ENCODE data around the gene CXCL16.

Gene CXCL16

DNA sequence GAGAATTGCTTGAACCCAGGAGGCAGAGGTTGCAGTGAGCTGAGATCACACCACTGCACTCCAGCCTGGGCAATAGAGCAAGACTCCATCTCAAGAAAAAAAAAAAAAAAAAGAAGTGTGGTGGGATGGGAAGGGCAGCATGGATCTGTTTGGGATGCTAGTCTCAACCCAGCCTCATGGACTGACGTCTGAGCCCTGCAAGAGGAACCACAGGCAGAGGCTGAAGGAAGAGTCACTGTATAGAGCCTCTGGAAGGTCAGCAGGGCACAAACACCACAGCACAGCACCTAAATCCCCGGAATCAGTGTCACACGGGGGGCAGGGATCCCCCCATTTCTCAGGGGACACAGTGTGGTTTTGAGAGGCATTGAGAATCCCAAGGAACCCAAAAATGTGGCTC, 10.9 kb upstream of the CXCL16 start:
- DNase-seq (ENCODE audit: low read depth), result no peak

DNA sequence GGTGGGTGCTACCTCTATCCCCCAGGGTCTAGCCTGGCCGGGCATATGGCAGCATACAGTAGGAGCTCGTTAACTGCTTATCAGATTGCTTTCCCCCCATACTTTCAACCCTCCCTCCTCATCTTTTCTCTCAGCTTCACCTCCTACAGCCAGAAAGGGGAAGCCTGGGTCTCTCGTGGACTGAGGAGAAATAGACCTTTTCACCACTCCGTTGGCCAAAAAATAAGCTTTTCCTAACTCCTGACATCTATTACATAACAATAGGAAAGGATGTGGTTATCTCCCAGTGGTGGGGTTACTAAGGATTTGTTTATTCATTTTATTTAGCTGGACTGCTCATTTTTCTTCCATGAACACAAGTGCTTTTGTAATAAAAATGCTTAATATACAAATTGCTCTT, 9.0 kb upstream of the CXCL16 start:
- no peak for DNase-seq (ENCODE audit: low read depth)

DNA sequence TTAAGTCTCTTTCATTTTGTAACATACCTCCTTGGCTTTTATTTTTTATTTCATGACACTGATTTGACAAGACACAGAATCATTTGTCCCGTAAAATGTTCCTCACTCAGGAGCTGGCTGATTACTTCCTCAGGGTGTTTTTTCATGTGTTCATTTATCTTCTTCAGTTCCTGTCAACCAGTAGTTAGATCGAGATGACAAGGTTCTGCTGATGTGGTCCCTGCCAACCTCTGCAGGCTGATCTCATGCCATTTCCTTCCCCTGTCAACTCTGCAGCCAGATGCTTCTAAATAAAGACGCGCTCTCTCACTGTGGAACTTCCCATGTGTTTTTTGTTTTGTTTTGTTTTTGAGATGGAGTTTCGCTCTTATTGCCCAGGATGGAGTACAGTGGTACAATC, 8.1 kb upstream of the CXCL16 start:
- DNase-seq (ENCODE audit: low read depth), result no peak

DNA sequence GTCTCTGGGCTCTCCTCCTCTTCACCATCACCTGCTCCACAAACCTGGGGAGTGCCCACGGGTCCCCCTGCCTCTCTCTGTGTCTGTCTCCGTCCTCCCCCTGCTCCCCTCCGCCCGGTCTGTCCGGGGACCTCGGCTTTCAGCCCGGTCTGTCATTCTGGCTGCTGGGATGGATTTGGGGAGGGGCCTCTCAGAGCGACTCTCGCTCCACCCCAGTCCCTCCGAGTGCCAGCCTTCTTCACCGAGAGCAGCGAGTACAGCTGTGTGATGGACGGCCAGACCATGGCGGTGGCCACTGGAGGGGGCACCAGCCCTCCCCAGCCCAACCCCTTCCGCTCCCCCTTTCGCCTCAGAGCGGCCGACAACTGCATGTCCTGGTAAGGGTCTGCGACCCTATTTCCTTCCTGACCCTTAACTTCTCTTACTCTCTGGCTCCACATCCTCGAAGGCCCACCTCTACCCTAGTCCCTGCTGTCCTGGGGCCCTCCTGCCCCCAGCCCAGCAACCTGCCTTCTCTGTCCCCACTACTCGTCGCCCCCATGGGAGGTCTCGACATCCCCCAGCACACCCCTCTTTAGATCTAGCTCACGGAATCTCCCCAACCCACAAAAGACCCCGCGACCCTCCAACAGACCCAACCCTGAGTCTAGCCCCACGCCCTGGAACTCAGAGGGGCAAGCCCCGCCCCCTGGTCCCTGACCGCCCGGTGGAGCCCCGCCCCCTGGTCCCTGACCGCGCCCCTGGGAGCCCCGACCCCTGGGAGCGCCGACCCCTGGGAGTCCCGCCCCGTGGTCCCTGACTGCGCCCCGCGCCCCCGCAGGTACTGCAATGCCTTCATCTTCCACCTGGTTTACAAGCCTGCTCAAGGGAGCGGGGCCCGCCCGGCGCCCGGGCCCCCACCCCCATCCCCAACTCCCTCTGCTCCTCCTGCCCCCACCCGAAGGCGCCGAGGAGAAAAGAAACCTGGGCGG, 5.6 kb upstream of the CXCL16 start:
- DNase-seq (ENCODE audit: low read depth), result no peak

DNA sequence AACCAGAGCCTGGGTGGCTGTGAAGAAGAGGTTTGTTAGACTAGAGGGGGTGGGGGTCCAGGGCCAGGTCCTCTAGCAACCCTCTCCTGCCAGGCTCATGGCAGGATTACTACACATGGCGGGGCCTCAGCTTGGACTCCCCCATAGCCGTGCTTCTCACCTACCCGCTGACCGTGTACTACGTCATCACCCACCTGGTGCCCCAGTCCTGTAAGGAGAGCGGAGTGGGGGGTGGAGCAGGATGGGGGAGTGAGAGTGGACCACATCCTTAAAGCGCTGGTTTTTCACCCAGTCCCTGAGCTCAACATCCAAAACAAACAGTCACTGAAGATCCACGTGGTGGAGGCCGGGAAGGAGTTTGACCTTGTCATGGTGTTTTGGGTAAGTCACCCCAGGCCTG, 4.2 kb upstream of the CXCL16 start:
- no peak for DNase-seq (ENCODE audit: low read depth)

DNA sequence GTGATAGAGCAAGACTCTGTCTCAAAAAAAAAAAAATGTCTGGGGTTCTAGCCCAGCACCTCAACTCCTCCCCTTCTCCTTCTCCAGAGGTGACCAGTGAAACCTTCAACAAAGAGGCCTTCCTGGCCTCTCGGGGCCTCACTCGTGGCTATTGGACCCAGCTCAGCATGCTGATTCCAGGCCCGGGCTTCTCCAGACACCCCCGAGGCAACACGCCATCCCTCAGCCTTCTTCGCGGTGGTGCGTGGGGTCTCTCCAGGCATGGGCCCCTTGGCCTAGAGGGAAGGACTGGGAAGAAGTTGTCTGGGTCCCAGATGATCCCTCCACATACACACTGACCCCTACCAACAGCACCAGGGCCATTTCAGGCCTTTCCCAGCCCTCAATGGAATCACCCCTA, 3.5 kb upstream of the CXCL16 start:
- no peak for DNase-seq (ENCODE audit: low read depth)

DNA sequence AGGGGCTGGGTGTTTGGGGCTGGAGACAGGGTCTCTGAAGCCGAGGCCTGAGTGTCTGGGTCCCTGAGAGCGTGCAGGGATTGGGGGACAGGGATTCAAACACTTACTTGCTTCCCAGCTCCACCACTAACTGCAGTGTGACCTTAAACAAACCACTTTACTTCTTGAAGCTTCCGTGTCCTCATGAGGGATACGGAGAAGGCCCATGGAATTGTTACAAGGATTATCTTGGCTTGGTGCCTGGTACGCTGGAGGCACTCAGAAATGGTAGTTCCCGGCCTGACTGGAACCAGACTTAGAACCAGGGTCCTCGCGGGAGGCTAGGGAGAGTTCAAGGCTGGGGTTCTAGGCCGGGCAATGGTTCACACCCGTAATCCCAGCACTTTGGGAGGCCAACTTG, 2.9 kb upstream of the CXCL16 start:
- DNase-seq (ENCODE audit: low read depth), result no peak

DNA sequence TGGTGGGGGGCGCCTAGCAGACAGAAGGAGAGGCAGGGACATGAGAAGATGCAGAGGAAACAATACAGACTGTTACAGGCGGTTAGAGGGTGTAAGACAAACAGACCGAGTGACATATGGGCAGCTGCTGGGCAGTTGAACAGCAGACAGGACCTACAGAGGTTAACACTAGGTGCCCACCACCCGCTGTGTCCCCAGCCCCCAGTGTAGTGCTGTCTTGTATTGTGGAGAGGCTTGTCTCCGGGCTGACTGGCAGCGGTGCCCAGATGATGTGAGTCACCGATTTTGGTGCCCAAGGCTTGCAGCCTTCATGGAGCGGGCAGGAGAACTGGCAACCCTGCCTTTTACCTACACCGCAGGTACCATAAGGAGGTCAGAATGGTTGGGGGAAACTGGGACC, 2.4 kb upstream of the CXCL16 start:
- no peak for DNase-seq (ENCODE audit: low read depth)

DNA sequence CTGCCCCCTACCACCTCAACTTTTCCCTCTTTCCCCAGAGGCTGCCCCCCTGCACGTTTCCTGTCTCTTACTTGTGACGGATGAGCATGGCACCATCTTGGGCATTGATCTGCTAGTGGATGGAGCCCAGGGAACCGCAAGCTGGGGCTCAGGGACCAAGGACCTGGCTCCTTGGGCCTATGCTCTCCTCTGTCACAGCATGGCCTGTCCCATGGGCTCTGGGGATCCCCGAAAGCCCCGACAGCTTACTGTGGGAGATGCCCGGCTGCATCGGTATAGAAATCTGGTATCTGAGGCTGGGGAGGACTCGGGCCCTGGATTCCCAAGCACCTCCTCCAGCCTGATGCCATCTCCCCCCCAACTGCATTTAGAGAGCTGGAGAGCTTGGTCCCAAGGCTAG, 1.8 kb upstream of the CXCL16 start:
- no peak for DNase-seq (ENCODE audit: low read depth)

DNA sequence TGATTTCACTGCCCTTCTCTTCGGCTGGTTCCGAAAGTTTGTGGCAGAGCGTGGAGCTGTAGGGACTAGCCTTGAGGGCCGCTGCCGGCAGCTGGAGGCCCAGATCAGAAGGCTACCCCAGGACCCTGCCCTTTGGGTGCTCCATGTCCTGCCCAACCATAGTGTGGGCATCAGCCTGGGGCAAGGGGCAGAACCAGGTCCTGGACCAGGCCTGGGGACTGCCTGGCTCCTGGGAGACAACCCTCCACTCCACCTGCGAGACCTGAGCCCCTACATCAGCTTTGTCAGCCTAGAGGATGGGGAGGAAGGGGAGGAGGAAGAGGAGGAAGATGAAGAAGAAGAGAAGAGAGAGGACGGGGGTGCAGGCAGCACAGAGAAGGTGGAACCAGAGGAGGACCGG, 856 bp upstream of the CXCL16 start:
- no peak for DNase-seq (ENCODE audit: low read depth)

DNA sequence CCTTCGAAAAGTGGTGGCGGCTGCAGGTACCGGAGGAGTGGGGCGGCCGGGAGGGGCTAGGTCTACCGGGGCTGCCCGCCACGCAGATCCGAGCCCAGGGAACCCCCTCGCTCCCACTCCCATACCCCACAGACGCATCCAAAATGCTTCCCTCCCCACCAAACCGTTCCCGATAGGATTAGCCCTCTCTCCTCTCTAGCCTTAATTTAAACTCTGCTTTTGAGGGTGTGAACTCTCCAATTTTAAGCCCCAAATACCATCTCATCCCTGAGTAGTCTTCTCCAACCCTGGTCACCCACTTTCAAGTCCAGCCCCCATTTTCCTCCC, 260 bp upstream of the CXCL16 start:
- DNase-seq (ENCODE audit: low read depth), result no peak

DNA sequence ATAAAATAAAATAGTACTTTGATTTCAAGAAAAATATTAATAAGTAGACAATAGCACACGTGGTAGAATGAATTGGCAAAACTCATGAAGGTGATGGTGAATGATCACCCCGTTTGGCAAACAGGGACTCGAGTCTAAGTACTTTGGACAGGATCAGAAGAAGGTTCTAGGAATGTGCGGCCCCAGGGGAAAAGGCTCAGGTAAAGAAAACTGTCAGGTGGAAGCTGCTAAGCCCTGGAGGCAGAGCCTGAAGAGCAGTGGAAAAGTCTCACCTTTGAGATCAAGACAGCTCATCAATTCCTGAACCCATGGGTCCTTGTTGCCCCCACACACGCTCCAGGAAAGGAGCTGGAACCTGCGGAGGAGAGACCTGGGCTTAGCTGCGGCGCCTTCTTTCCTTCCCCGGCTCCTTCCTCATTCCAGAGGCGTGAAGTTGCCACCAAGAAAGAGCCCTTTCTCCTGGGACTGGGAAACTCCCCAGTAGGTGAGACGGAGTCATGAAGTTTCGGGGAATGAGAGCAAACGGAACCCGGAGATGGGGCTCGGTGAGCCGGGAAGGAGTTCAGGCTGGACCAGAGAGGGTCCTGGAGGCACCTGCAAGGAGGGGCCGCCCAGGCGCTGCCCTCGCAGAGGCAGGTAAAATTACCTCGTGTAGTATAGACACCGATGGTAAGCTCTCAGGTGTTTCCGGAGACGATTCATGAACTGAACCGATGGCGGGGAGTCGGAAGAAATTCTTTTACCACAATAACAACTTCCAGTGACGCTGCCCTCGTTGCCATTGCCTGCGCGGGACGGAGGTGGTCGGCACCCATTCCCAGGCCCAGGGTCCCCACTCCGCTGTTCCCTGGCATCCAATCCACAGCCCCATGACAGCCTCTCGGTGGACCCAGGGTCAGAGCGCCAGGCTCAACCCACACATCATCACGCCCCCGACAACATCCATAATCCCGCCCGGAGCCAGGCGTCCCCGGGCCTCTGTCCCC, 1.3 kb downstream of the CXCL16 start:
- DNase-seq (ENCODE audit: low read depth), result no peak

DNA sequence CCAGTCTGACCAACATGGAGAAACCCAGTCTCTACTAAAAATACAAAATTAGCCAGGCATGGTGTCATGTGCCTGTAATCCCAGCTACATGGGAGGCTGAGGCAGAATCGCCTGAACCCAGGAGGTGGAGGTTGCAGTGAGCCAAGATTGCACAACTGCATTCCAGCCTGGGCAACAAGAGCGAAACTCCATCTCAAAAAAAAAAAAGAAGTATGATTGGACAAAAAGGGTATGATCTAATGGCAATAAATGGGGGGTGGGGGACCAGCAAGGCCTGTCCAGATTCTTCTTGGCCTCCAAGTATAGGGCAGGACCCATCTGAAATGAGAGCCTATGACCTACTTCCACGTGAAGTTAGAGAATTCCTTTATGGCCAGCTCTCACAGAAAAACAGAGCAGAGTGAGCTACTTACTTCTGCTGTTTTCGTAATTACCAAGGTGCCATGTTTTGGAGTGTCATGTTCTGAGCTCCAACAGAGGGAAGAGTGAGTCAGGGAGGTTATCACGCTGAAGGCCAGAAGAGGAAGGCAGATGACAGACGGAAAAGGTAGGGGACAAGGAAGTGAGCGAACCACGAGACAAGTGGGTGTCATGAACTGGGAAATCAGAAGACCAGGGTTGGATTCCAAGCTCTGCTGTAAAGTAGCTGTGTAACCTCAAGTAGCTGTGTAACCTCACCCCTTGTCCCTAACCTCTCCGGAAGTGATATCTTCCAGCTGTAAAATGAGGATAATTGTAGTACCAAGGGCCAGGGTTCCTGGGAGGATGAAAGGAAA, 3.7 kb downstream of the CXCL16 start:
- no peak for DNase-seq (ENCODE audit: low read depth)

DNA sequence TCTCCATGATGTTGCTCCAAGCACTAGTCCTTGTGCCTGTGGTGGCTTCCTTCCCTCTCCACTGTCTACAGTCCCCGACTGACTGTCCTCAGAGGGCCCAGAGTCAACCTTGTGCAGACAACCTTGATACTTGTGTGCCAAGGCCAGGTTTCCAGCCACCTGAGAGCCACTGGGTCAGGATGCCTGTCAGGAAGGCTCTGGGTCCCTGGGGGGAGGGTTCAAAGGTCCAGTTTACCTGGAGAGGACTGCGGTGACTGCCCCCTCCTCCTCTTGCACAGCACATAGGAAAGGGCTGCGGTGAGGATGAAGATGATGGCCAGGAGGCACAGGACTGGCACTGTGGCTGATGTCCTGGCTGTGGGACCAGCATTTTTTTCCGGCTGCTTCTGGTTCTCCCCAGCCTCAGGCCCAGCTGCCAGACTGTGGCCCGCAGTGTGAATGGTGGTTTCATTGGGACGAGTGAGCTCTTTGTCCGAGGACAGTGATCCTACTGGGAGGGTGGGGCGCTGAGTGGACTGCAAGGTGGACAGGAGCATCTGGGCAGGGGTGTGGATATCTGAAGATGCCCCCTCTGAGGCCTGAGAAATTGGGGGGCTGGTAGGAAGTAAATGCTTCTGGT, 4.8 kb downstream of the CXCL16 start:
- no peak for DNase-seq (ENCODE audit: low read depth)

DNA sequence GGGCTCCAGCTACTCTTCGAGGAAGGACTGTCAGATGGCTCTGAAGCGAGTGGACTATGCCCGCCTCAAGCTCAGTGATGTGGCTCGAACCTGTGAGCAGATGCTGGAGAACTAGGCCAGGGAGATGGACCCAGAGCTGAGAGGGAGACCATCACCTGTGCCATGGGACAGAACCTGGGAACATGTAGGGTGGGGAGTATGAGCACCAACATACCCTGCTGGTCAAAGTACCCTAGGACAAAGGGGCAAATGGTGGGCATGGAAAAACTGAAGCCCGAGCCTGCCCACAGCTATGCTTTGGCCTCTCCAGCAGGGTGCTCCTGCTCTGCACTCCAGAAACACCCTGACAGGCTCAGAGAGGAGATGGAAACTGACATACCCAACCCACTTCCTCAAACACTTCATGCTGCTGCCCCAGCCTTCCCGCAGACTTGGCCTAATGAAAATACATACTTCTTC, 6.6 kb downstream of the CXCL16 start:
- DNase-seq (ENCODE audit: low read depth), result no peak

DNA sequence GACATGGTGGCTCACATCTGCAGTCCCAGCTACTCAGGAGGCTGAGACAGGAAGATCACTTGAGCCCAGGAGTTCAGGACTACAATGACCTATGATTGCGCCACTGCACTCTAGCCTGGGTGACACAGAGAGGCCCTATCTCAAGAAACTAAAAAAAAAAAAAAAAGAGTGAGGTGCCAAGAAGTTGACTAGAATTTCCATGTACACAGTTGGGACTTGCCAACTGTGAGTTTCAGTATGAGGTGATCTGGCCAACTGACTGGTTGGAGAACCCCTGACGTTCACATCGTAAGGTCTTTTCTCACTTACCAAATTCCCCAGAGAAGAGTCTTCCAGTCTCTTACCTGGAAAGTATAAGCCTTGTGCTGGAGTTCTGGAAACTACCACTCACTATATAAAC, 11.6 kb downstream of the CXCL16 start:
- no peak for DNase-seq (ENCODE audit: low read depth)

DNA sequence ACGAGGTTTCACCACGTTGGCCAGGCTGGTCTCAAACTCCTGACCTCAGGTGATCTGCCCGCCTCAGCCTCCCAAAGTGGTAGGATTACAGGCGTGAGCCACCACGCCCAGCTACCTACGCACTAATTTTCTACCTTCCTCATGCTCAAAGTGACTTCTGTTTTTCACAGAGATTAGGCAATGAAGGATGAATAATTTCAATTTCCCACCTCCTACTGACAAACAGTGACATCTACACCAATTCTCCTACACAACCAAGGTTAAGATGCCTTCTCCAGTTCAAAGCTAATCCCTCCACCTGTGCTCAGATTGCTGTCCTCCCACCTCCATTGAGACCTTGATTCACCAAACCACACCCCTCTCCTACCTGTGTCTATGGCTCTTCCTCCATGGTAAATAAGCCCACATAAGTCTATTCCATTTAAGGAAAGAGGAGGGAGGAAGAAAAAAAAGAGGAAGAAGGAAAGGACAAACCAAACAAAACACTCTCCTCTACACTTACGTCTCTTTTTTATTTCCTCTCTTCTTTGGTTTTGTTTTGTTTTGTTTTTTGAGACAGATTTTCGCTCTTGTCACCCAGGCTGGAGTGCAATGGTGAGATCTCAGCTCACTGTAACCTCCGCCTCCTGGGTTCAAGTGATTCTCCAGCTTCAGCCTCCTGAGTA, 13.9 kb downstream of the CXCL16 start:
- no peak for DNase-seq (ENCODE audit: low read depth)

DNA sequence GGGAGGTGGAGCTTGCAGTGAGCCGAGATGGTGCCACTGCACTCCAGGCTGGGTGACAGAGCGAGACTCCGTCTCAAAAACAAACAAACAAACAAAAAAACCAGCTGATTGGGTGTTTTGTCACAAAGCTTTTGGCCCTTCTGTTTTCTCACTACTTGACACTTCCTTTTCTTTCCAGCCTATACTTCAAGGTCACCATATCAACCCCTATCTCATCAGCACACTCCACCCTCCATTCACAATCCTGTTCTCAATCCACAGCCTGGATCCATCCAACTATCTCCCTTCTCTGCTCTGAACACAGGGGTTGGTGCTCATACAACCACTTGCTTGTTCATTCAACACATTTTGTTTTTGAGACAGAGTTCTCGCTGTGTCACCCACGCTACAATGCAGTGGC, 15.1 kb downstream of the CXCL16 start:
- no peak for DNase-seq (ENCODE audit: low read depth)

DNA sequence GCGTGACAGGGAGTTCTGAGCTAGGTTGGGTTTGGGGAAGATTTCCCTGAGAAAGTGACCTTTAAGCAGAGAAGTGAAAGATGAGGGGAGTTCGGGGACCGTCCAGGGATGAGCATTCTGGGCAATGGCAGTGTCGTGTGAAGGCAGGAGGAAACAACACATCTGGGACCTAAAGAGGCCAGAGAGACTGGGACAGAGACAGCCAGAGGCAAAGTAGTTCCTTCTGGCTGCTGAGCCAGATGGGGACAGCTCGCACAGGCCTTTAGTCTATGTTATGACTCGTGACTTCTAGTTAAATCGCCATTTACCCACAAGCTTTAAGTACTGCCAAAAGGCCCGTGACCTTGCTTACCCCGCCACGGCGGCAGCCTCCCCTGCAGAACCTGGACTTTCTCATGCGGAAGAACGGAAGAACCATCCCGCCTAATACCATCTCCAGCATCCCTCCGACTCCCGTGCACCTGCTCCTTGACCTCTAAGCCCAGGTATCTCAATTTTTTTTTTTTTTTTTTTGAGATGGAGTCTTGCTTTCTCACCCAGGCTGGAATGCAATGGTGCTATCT, 17.0 kb downstream of the CXCL16 start:
- no peak for DNase-seq (ENCODE audit: low read depth)

DNA sequence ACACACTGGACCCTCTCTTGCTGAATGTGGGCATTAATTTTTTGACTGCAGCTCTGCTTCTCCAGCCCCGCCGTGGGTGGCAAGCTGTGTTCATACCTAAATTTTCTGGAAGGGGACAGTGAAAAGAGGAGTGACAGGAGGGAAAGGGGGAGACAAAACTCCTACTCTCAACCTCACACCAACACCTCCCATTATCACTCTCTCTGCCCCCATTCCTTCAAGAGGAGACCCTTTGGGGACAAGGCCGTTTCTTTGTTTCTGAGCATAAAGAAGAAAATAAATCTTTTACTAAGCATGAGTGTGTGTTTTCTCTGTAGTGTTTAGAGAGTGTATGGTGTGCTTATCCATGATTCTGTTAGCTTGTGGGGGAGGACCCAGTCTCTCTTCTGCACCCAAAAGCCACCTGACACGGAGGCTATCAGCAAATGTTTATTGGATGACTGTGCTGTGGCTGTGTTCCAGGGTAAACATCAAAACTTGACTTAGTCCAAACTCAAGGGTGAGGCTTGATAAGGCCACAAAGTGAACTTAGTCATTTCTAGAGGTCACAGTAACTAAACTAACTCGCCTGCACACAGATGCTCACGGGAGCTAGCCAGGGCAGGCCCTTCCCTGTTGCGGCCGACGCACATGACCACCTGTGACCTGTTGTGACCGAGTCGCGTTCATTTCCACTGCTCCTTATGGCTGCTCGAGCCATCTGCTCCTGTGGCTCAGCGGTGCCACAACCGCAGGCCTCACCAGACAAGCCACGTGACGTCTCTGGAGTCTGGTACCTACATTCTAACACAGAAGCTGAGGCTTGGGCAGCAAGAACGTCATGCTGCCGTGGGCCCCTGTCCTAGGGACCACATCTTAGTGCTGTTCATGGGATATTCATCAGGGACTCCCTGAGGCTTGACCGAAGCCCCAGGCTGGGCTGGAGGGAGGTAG, 18.3 kb downstream of the CXCL16 start:
- DNase-seq (ENCODE audit: low read depth), result no peak

All from stimulated activated CD8-positive, alpha-beta memory T cell treated with anti-CD3 and anti-CD28 coated beads, Interleukin-15, amount 100 ng/mL, for 1 hour (primary cell).